Measurements from ENCODE around the gene SLC7A14. TPM values are rescaled to one million over a fixed set of nuclear protein-coding genes. Genes with fewer than 3 reads are reported as not detected.

Gene SLC7A14
- total and polyA plus RNA-seq, 2 of the 13 experiments (the other 11 are each of a cell fraction or from before 2014, with no cell fraction given): not detected

DNA sequence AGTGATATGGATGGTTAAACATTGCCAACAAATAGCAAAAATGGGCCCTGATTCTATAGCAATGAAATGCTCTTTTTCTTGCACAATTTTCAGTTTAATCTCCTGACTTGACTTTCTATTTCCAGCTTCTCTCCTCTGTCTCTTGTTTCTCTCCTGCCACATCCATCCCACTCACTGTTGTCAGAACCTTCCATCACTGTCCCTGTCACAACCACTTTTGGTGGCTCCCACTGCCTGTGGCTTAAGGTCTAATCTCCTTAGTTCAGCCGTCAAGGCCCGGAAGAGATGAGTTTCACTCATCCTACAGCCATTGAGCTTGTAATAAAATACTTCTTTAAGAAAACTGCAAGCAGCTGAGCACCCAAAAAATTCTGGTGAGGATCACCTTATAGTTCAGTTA is 19.5 kb downstream of the SLC7A14 start:
- no peak overlapping the region for H3K9ac ChIP-seq (ENCODE audit: insufficient read depth, low read depth, low read length)
- H3K36me3 ChIP-seq (replicated peaks in 1 of 2; ENCODE audit: control insufficient read depth in 1 of 2, insufficient read depth in 2 of 2, low read length in 2 of 2): no peaks in the 10 kb centered on the region
- ATAC-seq: no peak
- ChIA-PET POLR2A (no interaction called here), CTCF (ENCODE audit: low intra/inter-chr PET ratio, low total read pairs) (no interaction called here)
- in situ Hi-C loops (cut with HindIII; ENCODE audit: extremely low pct_ligation_motif_present, low pct_unique_long_range_greater_than_20kb): no loop called here
- WGBS (ENCODE audit: low lambda C conversion rate): 41% methylated on average over 2 of the region's 2 CpGs
- no peak overlapping the region for H2AFZ ChIP-seq (ENCODE audit: low read length)
- no peak overlapping the region for H3K27ac ChIP-seq (ENCODE audit: extremely low read length, insufficient read depth, low read length)
- no peaks in the 10 kb centered on the region for H3K79me2 ChIP-seq (ENCODE audit: insufficient read depth, low read length)
- H3K27me3 ChIP-seq (ENCODE audit: control insufficient read depth in 1 of 2, insufficient read depth in 2 of 2, low read length in 2 of 2): no peaks in the 10 kb centered on the region; a peak in 1 of 5 replicates
- H4K20me1 ChIP-seq (ENCODE audit: insufficient read depth, low read length): no peaks in the 10 kb centered on the region
- H3K4me3 ChIP-seq (replicated peaks in 1 of 3; ENCODE audit: insufficient read depth in 1 of 3, low read depth in 2 of 3, low read length in 3 of 3): no peak overlapping the region
- H3K4me1 ChIP-seq (ENCODE audit: insufficient read depth, low read length): no peaks in the 10 kb centered on the region
- BruUV-seq (replicated peaks): no TSS peak
- no peaks in the 10 kb centered on the region for H3K9me3 ChIP-seq (ENCODE audit: low read length)
- intact Hi-C loops (cut with micrococcal nuclease; ENCODE audit: unreplicated experiment): no loop called here
- FAIRE-seq: no peak
- no peak overlapping the region for H3K4me2 ChIP-seq (ENCODE audit: low read depth, low read length)
- no peak for DNase-seq (ENCODE audit: low spot score)
- TF ChIP-seq, protein P1, sequence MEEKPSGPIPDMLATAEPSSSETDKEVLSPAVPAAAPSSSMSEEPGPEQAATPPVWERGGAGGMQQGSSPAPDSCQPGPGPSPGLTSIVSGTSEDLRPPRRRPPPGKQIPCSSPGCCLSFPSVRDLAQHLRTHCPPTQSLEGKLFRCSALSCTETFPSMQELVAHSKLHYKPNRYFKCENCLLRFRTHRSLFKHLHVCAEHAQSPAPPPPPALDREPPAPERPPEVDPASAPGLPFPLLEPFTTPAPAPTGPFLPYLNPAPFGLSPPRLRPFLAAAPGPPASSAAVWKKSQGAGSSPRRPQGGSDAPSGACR (CRISPR knock-in tag; IDR thresholded peaks at IDR 0.05): no peak
- TF ChIP-seq TRIM24 (CRISPR knock-in tag; IDR thresholded peaks at IDR 0.05) (no peak), SRSF9 (IDR thresholded peaks at IDR 0.05; ENCODE audit: borderline replicate concordance, insufficient read depth, low read depth, low read length, poor library complexity, severe bottlenecking) (no peak), KLF13 (CRISPR knock-in tag; IDR thresholded peaks at IDR 0.05) (no peak), ARID2 (CRISPR knock-in tag; IDR thresholded peaks at IDR 0.05; ENCODE audit: borderline replicate concordance) (no peak), ZSCAN20 (CRISPR knock-in tag; IDR thresholded peaks at IDR 0.05; ENCODE audit: borderline replicate concordance) (no peak), RFXANK (CRISPR knock-in tag; IDR thresholded peaks at IDR 0.05) (no peak)
- TF ChIP-seq, protein P2, sequence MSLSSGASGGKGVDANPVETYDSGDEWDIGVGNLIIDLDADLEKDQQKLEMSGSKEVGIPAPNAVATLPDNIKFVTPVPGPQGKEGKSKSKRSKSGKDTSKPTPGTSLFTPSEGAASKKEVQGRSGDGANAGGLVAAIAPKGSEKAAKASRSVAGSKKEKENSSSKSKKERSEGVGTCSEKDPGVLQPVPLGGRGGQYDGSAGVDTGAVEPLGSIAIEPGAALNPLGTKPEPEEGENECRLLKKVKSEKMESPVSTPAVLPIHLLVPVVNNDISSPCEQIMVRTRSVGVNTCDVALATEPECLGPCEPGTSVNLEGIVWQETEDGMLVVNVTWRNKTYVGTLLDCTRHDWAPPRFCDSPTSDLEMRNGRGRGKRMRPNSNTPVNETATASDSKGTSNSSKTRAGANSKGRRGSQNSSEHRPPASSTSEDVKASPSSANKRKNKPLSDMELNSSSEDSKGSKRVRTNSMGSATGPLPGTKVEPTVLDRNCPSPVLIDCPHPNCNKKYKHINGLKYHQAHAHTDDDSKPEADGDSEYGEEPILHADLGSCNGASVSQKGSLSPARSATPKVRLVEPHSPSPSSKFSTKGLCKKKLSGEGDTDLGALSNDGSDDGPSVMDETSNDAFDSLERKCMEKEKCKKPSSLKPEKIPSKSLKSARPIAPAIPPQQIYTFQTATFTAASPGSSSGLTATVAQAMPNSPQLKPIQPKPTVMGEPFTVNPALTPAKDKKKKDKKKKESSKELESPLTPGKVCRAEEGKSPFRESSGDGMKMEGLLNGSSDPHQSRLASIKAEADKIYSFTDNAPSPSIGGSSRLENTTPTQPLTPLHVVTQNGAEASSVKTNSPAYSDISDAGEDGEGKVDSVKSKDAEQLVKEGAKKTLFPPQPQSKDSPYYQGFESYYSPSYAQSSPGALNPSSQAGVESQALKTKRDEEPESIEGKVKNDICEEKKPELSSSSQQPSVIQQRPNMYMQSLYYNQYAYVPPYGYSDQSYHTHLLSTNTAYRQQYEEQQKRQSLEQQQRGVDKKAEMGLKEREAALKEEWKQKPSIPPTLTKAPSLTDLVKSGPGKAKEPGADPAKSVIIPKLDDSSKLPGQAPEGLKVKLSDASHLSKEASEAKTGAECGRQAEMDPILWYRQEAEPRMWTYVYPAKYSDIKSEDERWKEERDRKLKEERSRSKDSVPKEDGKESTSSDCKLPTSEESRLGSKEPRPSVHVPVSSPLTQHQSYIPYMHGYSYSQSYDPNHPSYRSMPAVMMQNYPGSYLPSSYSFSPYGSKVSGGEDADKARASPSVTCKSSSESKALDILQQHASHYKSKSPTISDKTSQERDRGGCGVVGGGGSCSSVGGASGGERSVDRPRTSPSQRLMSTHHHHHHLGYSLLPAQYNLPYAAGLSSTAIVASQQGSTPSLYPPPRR (CRISPR knock-in tag; IDR thresholded peaks at IDR 0.05; ENCODE audit: borderline replicate concordance): no peak
- TF ChIP-seq, protein P3, sequence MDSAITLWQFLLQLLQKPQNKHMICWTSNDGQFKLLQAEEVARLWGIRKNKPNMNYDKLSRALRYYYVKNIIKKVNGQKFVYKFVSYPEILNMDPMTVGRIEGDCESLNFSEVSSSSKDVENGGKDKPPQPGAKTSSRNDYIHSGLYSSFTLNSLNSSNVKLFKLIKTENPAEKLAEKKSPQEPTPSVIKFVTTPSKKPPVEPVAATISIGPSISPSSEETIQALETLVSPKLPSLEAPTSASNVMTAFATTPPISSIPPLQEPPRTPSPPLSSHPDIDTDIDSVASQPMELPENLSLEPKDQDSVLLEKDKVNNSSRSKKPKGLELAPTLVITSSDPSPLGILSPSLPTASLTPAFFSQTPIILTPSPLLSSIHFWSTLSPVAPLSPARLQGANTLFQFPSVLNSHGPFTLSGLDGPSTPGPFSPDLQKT (CRISPR knock-in tag; IDR thresholded peaks at IDR 0.05; ENCODE audit: borderline replicate concordance): no peak
- TF ChIP-seq, protein P4, sequence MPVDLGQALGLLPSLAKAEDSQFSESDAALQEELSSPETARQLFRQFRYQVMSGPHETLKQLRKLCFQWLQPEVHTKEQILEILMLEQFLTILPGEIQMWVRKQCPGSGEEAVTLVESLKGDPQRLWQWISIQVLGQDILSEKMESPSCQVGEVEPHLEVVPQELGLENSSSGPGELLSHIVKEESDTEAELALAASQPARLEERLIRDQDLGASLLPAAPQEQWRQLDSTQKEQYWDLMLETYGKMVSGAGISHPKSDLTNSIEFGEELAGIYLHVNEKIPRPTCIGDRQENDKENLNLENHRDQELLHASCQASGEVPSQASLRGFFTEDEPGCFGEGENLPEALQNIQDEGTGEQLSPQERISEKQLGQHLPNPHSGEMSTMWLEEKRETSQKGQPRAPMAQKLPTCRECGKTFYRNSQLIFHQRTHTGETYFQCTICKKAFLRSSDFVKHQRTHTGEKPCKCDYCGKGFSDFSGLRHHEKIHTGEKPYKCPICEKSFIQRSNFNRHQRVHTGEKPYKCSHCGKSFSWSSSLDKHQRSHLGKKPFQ (CRISPR knock-in tag; IDR thresholded peaks at IDR 0.05; ENCODE audit: insufficient replicate concordance): no peak
- TF ChIP-seq, protein P5, sequence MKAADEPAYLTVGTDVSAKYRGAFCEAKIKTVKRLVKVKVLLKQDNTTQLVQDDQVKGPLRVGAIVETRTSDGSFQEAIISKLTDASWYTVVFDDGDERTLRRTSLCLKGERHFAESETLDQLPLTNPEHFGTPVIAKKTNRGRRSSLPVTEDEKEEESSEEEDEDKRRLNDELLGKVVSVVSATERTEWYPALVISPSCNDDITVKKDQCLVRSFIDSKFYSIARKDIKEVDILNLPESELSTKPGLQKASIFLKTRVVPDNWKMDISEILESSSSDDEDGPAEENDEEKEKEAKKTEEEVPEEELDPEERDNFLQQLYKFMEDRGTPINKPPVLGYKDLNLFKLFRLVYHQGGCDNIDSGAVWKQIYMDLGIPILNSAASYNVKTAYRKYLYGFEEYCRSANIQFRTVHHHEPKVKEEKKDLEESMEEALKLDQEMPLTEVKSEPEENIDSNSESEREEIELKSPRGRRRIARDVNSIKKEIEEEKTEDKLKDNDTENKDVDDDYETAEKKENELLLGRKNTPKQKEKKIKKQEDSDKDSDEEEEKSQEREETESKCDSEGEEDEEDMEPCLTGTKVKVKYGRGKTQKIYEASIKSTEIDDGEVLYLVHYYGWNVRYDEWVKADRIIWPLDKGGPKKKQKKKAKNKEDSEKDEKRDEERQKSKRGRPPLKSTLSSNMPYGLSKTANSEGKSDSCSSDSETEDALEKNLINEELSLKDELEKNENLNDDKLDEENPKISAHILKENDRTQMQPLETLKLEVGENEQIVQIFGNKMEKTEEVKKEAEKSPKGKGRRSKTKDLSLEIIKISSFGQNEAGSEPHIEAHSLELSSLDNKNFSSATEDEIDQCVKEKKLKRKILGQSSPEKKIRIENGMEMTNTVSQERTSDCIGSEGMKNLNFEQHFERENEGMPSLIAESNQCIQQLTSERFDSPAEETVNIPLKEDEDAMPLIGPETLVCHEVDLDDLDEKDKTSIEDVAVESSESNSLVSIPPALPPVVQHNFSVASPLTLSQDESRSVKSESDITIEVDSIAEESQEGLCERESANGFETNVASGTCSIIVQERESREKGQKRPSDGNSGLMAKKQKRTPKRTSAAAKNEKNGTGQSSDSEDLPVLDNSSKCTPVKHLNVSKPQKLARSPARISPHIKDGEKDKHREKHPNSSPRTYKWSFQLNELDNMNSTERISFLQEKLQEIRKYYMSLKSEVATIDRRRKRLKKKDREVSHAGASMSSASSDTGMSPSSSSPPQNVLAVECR (CRISPR knock-in tag; IDR thresholded peaks at IDR 0.05; ENCODE audit: borderline replicate concordance): no peak
